Endothelial cell of umbilical vein (primary cell): ENCODE data around the gene MR1.

ENCODE experiments used
- MYC ChIP-seq: IDR thresholded peaks from one replicate; pipeline ENCODE4 v1.6.1; 2011; ENCODE audit warnings: mild to moderate bottlenecking, low read depth, low read length
- POLR2A ChIP-seq: IDR thresholded peaks from 2 replicates; pipeline ENCODE4 v1.6.1; 2012; ENCODE audit warnings: low read depth, mild to moderate bottlenecking, control low read depth, low read length
- TF ChIP-seq, protein P1 (sequence below), 2 donors: IDR thresholded peaks; 1 replicate in 1 of 2; 2 replicates in 1 of 2; pipeline ENCODE4 v1.5.1; 2011; ENCODE audit warnings: low read length in 2 of 2, mild to moderate bottlenecking in 2 of 2, moderate library complexity in 2 of 2, control low read depth in 1 of 2, inconsistent platforms in 1 of 2, low read depth in 1 of 2; ENCODE audit not compliant: insufficient read depth in 1 of 2; ENCODE audit errors: extremely low read depth in 1 of 2

DNA sequence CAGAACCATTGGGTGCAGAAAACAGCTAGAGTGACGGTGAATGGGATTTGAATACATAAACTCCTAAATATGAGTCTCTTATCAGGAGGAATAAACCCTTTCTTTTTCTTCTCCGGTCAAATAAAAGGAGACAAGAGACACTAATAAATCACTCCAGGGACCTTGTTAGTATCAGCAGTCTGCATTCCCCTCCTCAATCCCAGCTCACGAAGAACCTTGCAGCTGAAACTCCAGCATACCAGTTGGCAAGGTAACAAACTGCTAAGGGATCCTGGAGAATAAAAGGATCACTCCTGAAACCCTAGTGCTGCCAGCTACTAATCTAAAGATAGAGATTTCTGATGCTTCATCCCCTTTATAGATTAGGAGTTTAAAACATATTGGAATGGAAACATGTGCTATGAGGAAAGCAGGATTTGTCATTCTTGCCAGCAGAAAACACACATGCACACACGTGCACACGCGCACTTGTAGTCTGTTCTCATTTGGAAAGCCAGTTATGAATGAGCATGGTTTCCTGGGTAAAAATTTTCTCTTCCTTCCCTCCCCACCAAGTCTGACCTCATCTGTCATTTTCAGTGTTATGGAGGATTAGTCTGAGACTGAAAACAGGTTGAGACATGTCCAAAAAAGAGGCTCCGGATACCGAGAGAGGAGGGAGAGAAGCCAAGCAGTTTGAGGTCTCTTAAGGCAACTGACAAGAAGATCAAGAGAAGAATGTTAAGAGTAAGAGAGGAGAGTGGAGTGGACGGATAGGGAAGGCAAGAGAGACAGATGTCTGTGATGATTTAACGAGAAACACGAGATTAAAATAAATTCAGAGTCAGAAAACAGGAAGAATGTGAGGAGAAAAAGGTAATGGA, 65.6 kb downstream of the MR1 start:
- no peak for TF ChIP-seq POLR2A
- TF ChIP-seq, protein P1, sequence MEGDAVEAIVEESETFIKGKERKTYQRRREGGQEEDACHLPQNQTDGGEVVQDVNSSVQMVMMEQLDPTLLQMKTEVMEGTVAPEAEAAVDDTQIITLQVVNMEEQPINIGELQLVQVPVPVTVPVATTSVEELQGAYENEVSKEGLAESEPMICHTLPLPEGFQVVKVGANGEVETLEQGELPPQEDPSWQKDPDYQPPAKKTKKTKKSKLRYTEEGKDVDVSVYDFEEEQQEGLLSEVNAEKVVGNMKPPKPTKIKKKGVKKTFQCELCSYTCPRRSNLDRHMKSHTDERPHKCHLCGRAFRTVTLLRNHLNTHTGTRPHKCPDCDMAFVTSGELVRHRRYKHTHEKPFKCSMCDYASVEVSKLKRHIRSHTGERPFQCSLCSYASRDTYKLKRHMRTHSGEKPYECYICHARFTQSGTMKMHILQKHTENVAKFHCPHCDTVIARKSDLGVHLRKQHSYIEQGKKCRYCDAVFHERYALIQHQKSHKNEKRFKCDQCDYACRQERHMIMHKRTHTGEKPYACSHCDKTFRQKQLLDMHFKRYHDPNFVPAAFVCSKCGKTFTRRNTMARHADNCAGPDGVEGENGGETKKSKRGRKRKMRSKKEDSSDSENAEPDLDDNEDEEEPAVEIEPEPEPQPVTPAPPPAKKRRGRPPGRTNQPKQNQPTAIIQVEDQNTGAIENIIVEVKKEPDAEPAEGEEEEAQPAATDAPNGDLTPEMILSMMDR (IDR thresholded peaks at IDR 0.05; ENCODE audit: extremely low read depth in 1 of 2, insufficient read depth in 1 of 2, low read depth in 1 of 2, low read length in 2 of 2): no peak
- no peak for TF ChIP-seq MYC
